H1 (cell line): ENCODE measurements around the gene C19orf38. TPM values are rescaled to one million over a fixed set of nuclear protein-coding genes. Genes with fewer than 3 reads are reported as not detected.

Source experiments
- CTCF ChIA-PET: fragments of 300-600 bp; sonication (Branson Sonifier 250); formaldehyde crosslinking; loops from one replicate; lab custom pipeline; 2021; ENCODE audit not compliant: partially characterized antibody; lab: Charles Lee
- POLR2A ChIA-PET: fragments of 300-600 bp; sonication (Branson Sonifier 250); formaldehyde crosslinking; loops from one replicate; lab custom pipeline; 2021; ENCODE audit warnings: inconsistent platforms; ENCODE audit not compliant: partially characterized antibody; lab: Charles Lee
- DNase-seq, 2 experiments: peaks; one replicate each; pipeline versions ENCODE4 v3.0.0 to v3.0.0-alpha.2; 2010 to 2022; ENCODE audit warnings: low spot score in 2 of 2, low read depth in 1 of 2, mixed read lengths in 1 of 2
- FAIRE-seq: peaks from 2 replicates; lab custom pipeline; 2011; peaks lifted over from hg19 to GRCh38; lab: Jason Lieb, UNC
- H2AFZ ChIP-seq: 2 replicates; pipeline ENCODE4 v1.8.1; 2012; ENCODE audit warnings: low read length, inconsistent platforms
- H2AK5ac ChIP-seq: 2 replicates; pipeline ENCODE4 v1.6.1; 2013; ENCODE audit warnings: low read depth, low read length
- H2BK120ac ChIP-seq: replicated peaks from 2 replicates; pipeline ENCODE3; 2013; ENCODE audit warnings: low read depth, low read length, inconsistent platforms
- H2BK12ac ChIP-seq: 2 replicates; pipeline ENCODE4 v1.6.1; 2013; ENCODE audit warnings: low read depth, low read length
- H2BK15ac ChIP-seq: 2 replicates; pipeline ENCODE4 v1.6.1; 2013; ENCODE audit warnings: low read length
- H2BK20ac ChIP-seq: 2 replicates; pipeline ENCODE4 v1.6.1; 2013; ENCODE audit warnings: low read length
- H2BK5ac ChIP-seq: 2 replicates; pipeline ENCODE4 v1.6.1; 2013; ENCODE audit warnings: low read depth, low read length
- H3K14ac ChIP-seq: 2 replicates; pipeline ENCODE4 v1.6.1; 2013; ENCODE audit warnings: inconsistent platforms; ENCODE audit not compliant: insufficient read length
- H3K18ac ChIP-seq: 2 replicates; pipeline ENCODE4 v1.6.1; 2013; ENCODE audit warnings: low read length; ENCODE audit errors: extremely low read depth
- H3K23ac ChIP-seq: 2 replicates; pipeline ENCODE4 v1.6.1; 2013; ENCODE audit warnings: inconsistent platforms; ENCODE audit not compliant: insufficient read length
- H3K23me2 ChIP-seq: 2 replicates; pipeline ENCODE4 v1.6.1; 2013; ENCODE audit warnings: low read depth, low read length
- H3K27ac ChIP-seq: 2 replicates; pipeline ENCODE4 v1.6.1; 2011; ENCODE audit warnings: low read depth, low read length, inconsistent platforms
- H3K27me3 ChIP-seq, 4 experiments: replicated peaks in 1 of 4; 1 replicate in 1 of 4; 2 replicates in 3 of 4; pipeline versions ENCODE4 v1.6.1 to v1.8.1; 2011 to 2013; ENCODE audit warnings: low read length in 3 of 4, mild to moderate bottlenecking in 3 of 4, inconsistent platforms in 2 of 4, mixed read lengths in 2 of 4, moderate library complexity in 1 of 4; ENCODE audit not compliant: control insufficient read depth in 3 of 4, insufficient read depth in 3 of 4; ENCODE audit errors: extremely low read depth in 1 of 4
- H3K36me3 ChIP-seq, 4 experiments: 2 replicates each; pipeline versions ENCODE4 v1.6.1 to v1.8.1; 2011 to 2013; ENCODE audit warnings: mild to moderate bottlenecking in 4 of 4, low read length in 3 of 4, moderate library complexity in 2 of 4, control low read depth in 1 of 4, inconsistent platforms in 1 of 4; ENCODE audit not compliant: insufficient read depth in 4 of 4, control insufficient read depth in 2 of 4
- H3K4ac ChIP-seq: replicated peaks from 2 replicates; pipeline ENCODE3; 2013; ENCODE audit warnings: low read length, low read depth, mixed read lengths, inconsistent platforms; ENCODE audit not compliant: insufficient read length
- H3K4me1 ChIP-seq, 4 experiments: replicated peaks in 1 of 4; 1 replicate in 1 of 4; 2 replicates in 3 of 4; pipeline versions ENCODE4 v1.6.1 to v1.8.1; 2011 to 2013; ENCODE audit warnings: low read length in 3 of 4, inconsistent platforms in 2 of 4, mixed read lengths in 1 of 4; ENCODE audit not compliant: insufficient read depth in 4 of 4, control insufficient read depth in 3 of 4
- H3K4me2 ChIP-seq, 2 experiments: 2 replicates each; pipeline versions ENCODE4 v1.6.1 to v1.8.1; 2011 to 2013; ENCODE audit warnings: low read depth in 2 of 2, low read length in 2 of 2, control low read depth in 1 of 2, inconsistent platforms in 1 of 2, mild to moderate bottlenecking in 1 of 2; ENCODE audit not compliant: insufficient read depth in 1 of 2
- H3K4me3 ChIP-seq, 4 experiments: fragments of 200-600, 300-600 bp in 1 of 4; sonication (generic), shearing (Covaris generic), sonication (Bioruptor Twin) in 1 of 4; 2 replicates each; pipeline versions ENCODE4 v1.5.1 to v1.8.1; 2011 to 2016; ENCODE audit warnings: low read length in 4 of 4, low read depth in 3 of 4, control low read depth in 2 of 4, inconsistent platforms in 2 of 4, mild to moderate bottlenecking in 2 of 4, mixed read lengths in 1 of 4, moderate library complexity in 1 of 4; ENCODE audit not compliant: insufficient read depth in 2 of 4; ENCODE audit errors: extremely low read depth in 1 of 4
- H3K56ac ChIP-seq: replicated peaks from 2 replicates; pipeline ENCODE3; 2013; ENCODE audit warnings: low read depth, mild to moderate bottlenecking, mixed read lengths, low read length, inconsistent platforms; ENCODE audit not compliant: insufficient read length
- H3K79me1 ChIP-seq: 2 replicates; pipeline ENCODE4 v1.6.1; 2013; ENCODE audit warnings: low read depth, low read length, control low read depth
- H3K79me2 ChIP-seq, 2 experiments: 2 replicates each; pipeline versions ENCODE4 v1.6.1 to v1.8.1; 2012 to 2013; ENCODE audit warnings: low read length in 2 of 2, mild to moderate bottlenecking in 2 of 2, inconsistent platforms in 1 of 2; ENCODE audit not compliant: insufficient read depth in 2 of 2, control insufficient read depth in 1 of 2
- H3K9ac ChIP-seq, 4 experiments: replicated peaks in 1 of 4; 1 replicate in 1 of 4; 2 replicates in 3 of 4; pipeline versions ENCODE4 v1.6.1 to v1.8.1; 2011 to 2013; ENCODE audit warnings: low read depth in 3 of 4, low read length in 3 of 4, control low read depth in 2 of 4, mild to moderate bottlenecking in 2 of 4, moderate library complexity in 2 of 4, inconsistent platforms in 1 of 4; ENCODE audit errors: extremely low read depth in 1 of 4
- H3K9me3 ChIP-seq, 2 experiments: 2 replicates each; pipeline versions ENCODE4 v1.6.1 to v1.8.1; 2012 to 2013; ENCODE audit warnings: mild to moderate bottlenecking in 2 of 2, moderate library complexity in 2 of 2, control low read depth in 1 of 2, inconsistent platforms in 1 of 2, low read depth in 1 of 2, low read length in 1 of 2, mixed read lengths in 1 of 2; ENCODE audit not compliant: insufficient read depth in 2 of 2
- H4K20me1 ChIP-seq, 2 experiments: replicated peaks in 1 of 2; 2 replicates each; pipeline versions ENCODE3 to v1.8.1; 2011 to 2013; ENCODE audit warnings: inconsistent platforms in 2 of 2, low read length in 2 of 2, mild to moderate bottlenecking in 1 of 2; ENCODE audit not compliant: insufficient read depth in 2 of 2, control insufficient read depth in 1 of 2
- H4K5ac ChIP-seq: 2 replicates; pipeline ENCODE4 v1.6.1; 2013; ENCODE audit warnings: low read length, low read depth, mixed read lengths, inconsistent platforms; ENCODE audit not compliant: insufficient read length
- H4K8ac ChIP-seq: 2 replicates; pipeline ENCODE4 v1.8.0; 2013; ENCODE audit warnings: mild to moderate bottlenecking, moderate library complexity, low read length, inconsistent platforms; ENCODE audit not compliant: insufficient read depth; ENCODE audit errors: extremely low read depth
- H4K91ac ChIP-seq: replicated peaks from 2 replicates; pipeline ENCODE3; 2013; ENCODE audit warnings: low read length, mixed read lengths, inconsistent platforms; ENCODE audit not compliant: insufficient read length
- ASH2L ChIP-seq: fragments of 200-600, 300-600 bp; sonication (generic); IDR thresholded peaks from one replicate; pipeline ENCODE4 v1.7.1; 2017; ENCODE audit warnings: low read length
- CHD1 ChIP-seq: IDR thresholded peaks from 2 replicates; pipeline ENCODE4 v1.6.1; 2012; ENCODE audit warnings: low read depth, low read length, improper control_type of control experiment
- CHD2 ChIP-seq: IDR thresholded peaks from 2 replicates; pipeline ENCODE4 v1.6.1; 2012; ENCODE audit warnings: low read length, improper control_type of control experiment
- HDAC6 ChIP-seq: IDR thresholded peaks from one replicate; pipeline ENCODE4 v1.7.1; 2012; ENCODE audit warnings: low read depth, mild to moderate bottlenecking, inconsistent platforms, low read length, moderate library complexity
- RBBP5 ChIP-seq: IDR thresholded peaks from 2 replicates; pipeline ENCODE4 v1.7.1; 2012; ENCODE audit warnings: low read depth, mild to moderate bottlenecking, inconsistent platforms, low read length, moderate library complexity, borderline replicate concordance
- YY1 ChIP-seq: IDR thresholded peaks from 2 replicates; pipeline ENCODE4 v1.6.1; 2011; ENCODE audit warnings: low read depth, mild to moderate bottlenecking, low read length
- WGBS, 2 experiments: shearing (Covaris generic) in 1 of 2; methylation state at CpG; one replicate each; pipeline versions ENCODE4 v1.1.6 to v1.1.7; 2013 to 2015; ENCODE audit warnings: low lambda C conversion rate in 2 of 2, mixed read lengths in 2 of 2, inconsistent platforms in 1 of 2, low coverage in 1 of 2, missing lambda C conversion rate in 1 of 2; ENCODE audit not compliant: insufficient replicate concordance in 2 of 2, insufficient coverage in 1 of 2, insufficient read length in 1 of 2; ENCODE audit errors: extremely low coverage in 1 of 2, missing lambda C conversion rate in 1 of 2; 5-methylcytosine and 5-hydroxymethylcytosine counted together
- polyA plus RNA-seq, 7 experiments: library from polyadenylated mRNA; depleted of rRNA in 3 of 7; stranded (reverse) in 5 of 7; unstranded in 2 of 7; fragments of >200 nt in 5 of 7; fragments of 200-250 nt in 2 of 7; gene quantifications; 1 replicate in 5 of 7; 2 replicates in 1 of 7; 4 replicates in 1 of 7; pipeline versions ENCODE4 v1.2.1 to v1.2.3, GENCODE V29; 2011 to 2013; ENCODE audit warnings: missing spikeins in 2 of 7, mixed read lengths in 2 of 7
- total RNA-seq: library from RNA; stranded (reverse); fragmentation: NEBNext Ultra II Directional; extraction: Animal tissue kit (Norgen Biotek cat#: 25700); gene quantifications from 2 replicates; pipeline ENCODE4 v1.2.1, GENCODE V29; 2021

The C19orf38 gene
- total and polyA plus RNA-seq, 2 of the 8 experiments (the other 6 are each of a cell fraction or from before 2014, with no cell fraction given): 0.53 TPM; not detected in 1

DNA sequence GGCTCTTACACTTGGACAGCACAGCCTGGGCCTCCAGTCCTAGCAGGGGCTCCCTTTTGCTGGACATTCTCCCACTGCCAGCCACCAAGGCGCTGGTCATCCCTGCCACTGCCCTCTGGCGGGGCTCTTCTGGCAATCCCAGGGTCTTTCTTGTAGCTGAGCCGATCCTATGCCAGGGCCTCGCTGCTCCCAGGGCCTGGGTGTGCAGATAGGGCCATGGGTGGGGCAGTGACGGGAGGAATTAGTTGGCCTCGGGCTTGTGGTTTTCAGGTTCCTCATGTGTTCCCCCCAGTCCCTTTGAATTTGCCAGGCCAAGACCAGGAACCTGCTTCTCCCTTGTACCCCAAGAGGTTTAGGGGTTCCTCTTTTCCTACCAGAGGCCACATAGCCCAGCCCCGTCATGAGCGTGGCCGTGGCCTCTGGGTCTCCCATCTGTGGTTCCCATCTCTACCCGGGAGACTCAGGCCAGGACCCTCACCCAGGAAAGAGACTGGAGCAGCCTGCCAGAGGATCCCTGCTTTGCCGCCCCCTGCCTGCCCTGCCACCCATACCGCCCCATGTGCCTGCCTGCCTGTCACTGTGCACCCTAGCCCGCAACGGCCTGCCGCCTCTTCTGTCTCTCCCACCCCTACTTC lies 38.4 kb upstream of the C19orf38 start:
- FAIRE-seq (no peak), DNase-seq (no peak)
- H4K5ac ChIP-seq: no peak overlapping the region
- H4K20me1 ChIP-seq: peaks cover 0 to 5% of the 10 kb centered on the region in 2 experiments
- H2AFZ ChIP-seq: no peak overlapping the region
- H3K23me2 ChIP-seq: no peaks in the 10 kb centered on the region
- H2BK20ac ChIP-seq: no peak overlapping the region
- no peak overlapping the region for H3K4me2 ChIP-seq
- H2BK12ac ChIP-seq: no peak overlapping the region
- H4K8ac ChIP-seq: no peak overlapping the region
- H4K91ac ChIP-seq: no peak overlapping the region
- no peak overlapping the region for H3K27ac ChIP-seq
- H3K56ac ChIP-seq: no peak overlapping the region
- no peak overlapping the region for H2BK5ac ChIP-seq
- no peak overlapping the region for H3K4me3 ChIP-seq
- H3K18ac ChIP-seq: no peak overlapping the region
- no peaks in the 10 kb centered on the region for H3K4me1 ChIP-seq
- H3K9me3 ChIP-seq: no peaks in the 10 kb centered on the region
- H2BK120ac ChIP-seq: no peak overlapping the region
- no peak overlapping the region for H3K9ac ChIP-seq
- no peak overlapping the region for H2AK5ac ChIP-seq
- no peaks in the 10 kb centered on the region for H3K79me1 ChIP-seq
- no peak overlapping the region for H2BK15ac ChIP-seq
- H3K23ac ChIP-seq: no peak overlapping the region
- peaks cover 0 to 11% (median 5%) of the 10 kb centered on the region in 4 experiments; a peak in 4 of 8 replicates for H3K36me3 ChIP-seq
- POLR2A ChIA-PET: interaction anchor here (0.8 to 1.0 kb wide), 2 partner anchors 11 to 26 kb away, joined by 3 read pairs; partner anchors contain the start of gene TMED1
- H3K4ac ChIP-seq: no peak overlapping the region
- H3K27me3 ChIP-seq: no peaks in the 10 kb centered on the region
- no peak overlapping the region for H3K14ac ChIP-seq
- CTCF ChIA-PET: interaction anchor here (1.6 kb wide), 1 partner anchor 79 kb away, joined by 3 read pairs; no protein-coding TSS in a partner anchor
- 91% methylated on average over 15 of the region's 15 CpGs; no CpG with 5 or more reads in 1 of the 2 experiments for WGBS, 2 experiments
- no peaks in the 10 kb centered on the region for H3K79me2 ChIP-seq
- TF ChIP-seq CHD1 (no peak), ASH2L (no peak), HDAC6 (no peak), CHD2 (no peak), RBBP5 (no peak), YY1 (no peak)
